GM23248 (cell line): Measurements from ENCODE around the gene RAMP3.

Source experiments
- EZH2 ChIP-seq: fragments of 200-600 bp; sonication (generic); IDR thresholded peaks from 2 replicates; pipeline ENCODE4 v1.6.1; 2018; ENCODE audit warnings: antibody characterized with exemption, mild to moderate bottlenecking; ENCODE audit not compliant: insufficient read depth, poor library complexity, severe bottlenecking
- EZH2phosphoT487 ChIP-seq: fragments of 200-600 bp; sonication (generic); IDR thresholded peaks from 2 replicates; pipeline ENCODE4 v1.6.1; 2018; ENCODE audit warnings: antibody characterized with exemption, moderate library complexity, mild to moderate bottlenecking, low read depth; ENCODE audit not compliant: insufficient read depth

DNA sequence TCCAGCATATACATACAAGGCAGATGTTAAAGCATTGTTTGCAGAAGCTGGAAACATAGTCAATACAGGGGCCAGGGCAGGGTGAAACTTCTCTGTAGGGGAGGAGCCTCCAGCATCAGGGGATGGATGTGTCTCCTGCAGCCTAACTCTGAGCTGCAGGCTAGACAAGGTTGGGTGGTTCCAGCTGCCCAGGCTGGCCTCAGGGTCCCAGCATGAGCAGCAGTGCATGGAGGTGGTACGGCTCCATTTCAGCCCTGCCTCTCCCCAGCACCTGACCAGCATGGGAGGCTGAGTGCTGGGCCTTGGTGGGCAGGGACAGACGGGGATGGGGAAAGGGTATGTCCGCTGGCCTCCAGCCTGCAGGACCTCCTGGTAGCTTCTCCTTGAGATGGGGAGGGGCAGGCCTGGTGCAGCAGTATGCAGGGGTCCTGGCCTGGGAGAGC is 38.7 kb upstream of the RAMP3 start:
- TF ChIP-seq EZH2phosphoT487 (no peak), EZH2 (no peak)
